Renal cortex interstitium (tissue), 15 donors: ENCODE data around the gene CPTP. TPM values are rescaled to one million over a fixed set of nuclear protein-coding genes. Genes with fewer than 3 reads are reported as not detected.

Experiments used
- DNase-seq, 11 donors: peaks; one replicate each; pipeline ENCODE4 v3.0.0-alpha.2; 2013; ENCODE audit warnings: low read depth in 9 of 11, low spot score in 4 of 11; ENCODE audit errors: extremely low read depth in 1 of 11
- long read RNA-seq, 16 experiments: transcript quantifications; one replicate each; lab custom pipeline, GENCODE V29; 2026
- polyA plus RNA-seq, 3 donors: library from polyadenylated mRNA; unstranded; fragments of 120-200 nt; gene quantifications; one replicate each; pipeline ENCODE4 v1.2.1, GENCODE V29; 2013; ENCODE audit not compliant: insufficient read length in 3 of 3

CPTP gene
- 10 to 100 TPM; 10.0 to 18.0 (median 16.0) TPM for polyA plus RNA-seq
- long read RNA-seq, donor 1, transcript CPTP-201 (3 exons, 2,190 nt) = major isoform, 6 of 8 reads
- long read RNA-seq, donor 1, partial matches to known transcripts = 0 of 8 reads
- long read RNA-seq, donor 1, other reads (novel, unspliced or antisense) = 0 of 8 reads
- long read RNA-seq, donor 2, transcript CPTP-202 (2 exons, 1,101 nt) = major isoform, 5 of 10 reads
- long read RNA-seq, donor 2, transcript CPTP-201 (3 exons, 2,190 nt) = major isoform, 5 of 10 reads
- long read RNA-seq, donor 2, partial matches to known transcripts = 0 of 10 reads
- long read RNA-seq, donor 2, other reads (novel, unspliced or antisense) = 0 of 10 reads
- long read RNA-seq, donor 3, transcript CPTP-201 (3 exons, 2,190 nt) = major isoform, 15 of 21 reads
- long read RNA-seq, donor 3, transcript CPTP-202 (2 exons, 1,101 nt) = minor isoform, 6 of 21 reads
- long read RNA-seq, donor 3, partial matches to known transcripts = 0 of 21 reads
- long read RNA-seq, donor 3, other reads (novel, unspliced or antisense) = 0 of 21 reads
- long read RNA-seq, donor 4, transcript CPTP-202 (2 exons, 1,101 nt) = minor isoform, 5 of 14 reads
- long read RNA-seq, donor 4, transcript CPTP-201 (3 exons, 2,190 nt) = major isoform, 9 of 14 reads
- long read RNA-seq, donor 4, partial matches to known transcripts = 0 of 14 reads
- long read RNA-seq, donor 4, other reads (novel, unspliced or antisense) = 0 of 14 reads
- long read RNA-seq, donor 5 = 0 reads
- long read RNA-seq, donor 6, partial matches to known transcripts = 0 of 8 reads
- long read RNA-seq, donor 6, other reads (novel, unspliced or antisense) = 0 of 8 reads
- long read RNA-seq, donor 7, transcript CPTP-201 (3 exons, 2,190 nt) = major isoform, 9 of 10 reads
- long read RNA-seq, donor 7, partial matches to known transcripts = 0 of 10 reads
- long read RNA-seq, donor 7, other reads (novel, unspliced or antisense) = 0 of 10 reads
- long read RNA-seq, donor 8, transcript CPTP-201 (3 exons, 2,190 nt) = major isoform, 10 of 99 reads
- long read RNA-seq, donor 8, partial matches to known transcripts = 73 of 99 reads
- long read RNA-seq, donor 8, other reads (novel, unspliced or antisense) = 12 of 99 reads
- long read RNA-seq, donor 9, partial matches to known transcripts = 0 of 4 reads
- long read RNA-seq, donor 9, other reads (novel, unspliced or antisense) = 0 of 4 reads
- long read RNA-seq, donor 10, transcript CPTP-201 (3 exons, 2,190 nt) = major isoform, 11 of 12 reads
- long read RNA-seq, donor 10, partial matches to known transcripts = 0 of 12 reads
- long read RNA-seq, donor 10, other reads (novel, unspliced or antisense) = 0 of 12 reads
- long read RNA-seq, donor 11, transcript CPTP-201 (3 exons, 2,190 nt) = major isoform, 10 of 12 reads
- long read RNA-seq, donor 11, partial matches to known transcripts = 0 of 12 reads
- long read RNA-seq, donor 11, other reads (novel, unspliced or antisense) = 0 of 12 reads
- long read RNA-seq, donor 12, partial matches to known transcripts = 0 of 3 reads
- long read RNA-seq, donor 12, other reads (novel, unspliced or antisense) = 0 of 3 reads
- long read RNA-seq, donor 13, transcript CPTP-201 (3 exons, 2,190 nt) = major isoform, 15 of 25 reads
- long read RNA-seq, donor 13, partial matches to known transcripts = 6 of 25 reads
- long read RNA-seq, donor 13, other reads (novel, unspliced or antisense) = 0 of 25 reads
- long read RNA-seq, donor 14, partial matches to known transcripts = 0 of 6 reads
- long read RNA-seq, donor 14, other reads (novel, unspliced or antisense) = 0 of 6 reads
- long read RNA-seq, donor 15, partial matches to known transcripts = 0 of 5 reads
- long read RNA-seq, donor 15, other reads (novel, unspliced or antisense) = 0 of 5 reads
- long read RNA-seq, donor 16, transcript CPTP-201 (3 exons, 2,190 nt) = major isoform, 12 of 29 reads
- long read RNA-seq, donor 16, transcript CPTP-202 (2 exons, 1,101 nt) = minor isoform, 11 of 29 reads
- long read RNA-seq, donor 16, partial matches to known transcripts = 5 of 29 reads
- long read RNA-seq, donor 16, other reads (novel, unspliced or antisense) = 0 of 29 reads

DNA sequence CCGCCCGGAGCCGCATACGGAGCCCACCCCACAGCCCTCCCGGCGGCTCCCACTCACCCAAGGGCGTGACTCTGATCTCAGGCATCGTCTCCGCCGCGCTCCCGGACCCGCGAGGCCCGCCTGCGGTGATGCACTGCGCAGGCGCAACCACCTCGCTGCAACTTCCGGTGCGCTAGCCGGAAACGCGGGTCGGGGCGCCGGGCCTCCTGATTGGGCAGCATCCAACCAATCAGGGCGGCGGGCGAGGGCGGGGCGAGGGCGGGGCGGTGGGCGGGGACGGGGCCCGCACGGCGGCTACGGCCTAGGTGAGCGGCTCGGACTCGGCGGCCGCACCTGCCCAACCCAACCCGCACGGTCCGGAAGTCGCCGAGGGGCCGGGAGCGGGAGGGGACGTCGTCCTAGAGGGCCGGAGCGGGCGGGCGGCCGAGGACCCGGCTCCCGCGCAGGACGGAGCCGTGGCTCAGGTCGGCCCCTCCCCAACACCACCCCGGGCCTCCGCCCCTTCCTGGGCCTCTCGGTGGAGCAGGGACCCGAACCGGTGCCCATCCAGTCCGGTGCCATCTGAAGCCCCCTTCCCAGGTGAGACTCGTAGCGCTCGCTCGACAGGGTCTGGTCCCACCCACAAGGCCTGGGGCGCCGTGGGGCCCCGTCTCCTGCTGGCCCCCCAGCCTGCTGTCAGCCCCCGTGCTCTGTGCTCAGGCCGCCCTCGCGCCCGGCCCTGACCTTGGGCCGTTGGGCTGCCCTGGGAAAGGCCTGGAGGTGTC, at the start of gene CPTP, which contains the start of gene INTS11:
Gene CPTP (plus strand): TSS at position 279 of the 764 bp plus-strand sequence. CDS start 2,109 bp downstream, outside the sequence.
Gene INTS11 (minus strand): TSS at position 137 of the 764 bp plus-strand sequence. CDS start 52 bp downstream, at position 85.
- DNase-seq = peak in 10 of 11 donors; percentile 62 to 91 (median 84)

DNA sequence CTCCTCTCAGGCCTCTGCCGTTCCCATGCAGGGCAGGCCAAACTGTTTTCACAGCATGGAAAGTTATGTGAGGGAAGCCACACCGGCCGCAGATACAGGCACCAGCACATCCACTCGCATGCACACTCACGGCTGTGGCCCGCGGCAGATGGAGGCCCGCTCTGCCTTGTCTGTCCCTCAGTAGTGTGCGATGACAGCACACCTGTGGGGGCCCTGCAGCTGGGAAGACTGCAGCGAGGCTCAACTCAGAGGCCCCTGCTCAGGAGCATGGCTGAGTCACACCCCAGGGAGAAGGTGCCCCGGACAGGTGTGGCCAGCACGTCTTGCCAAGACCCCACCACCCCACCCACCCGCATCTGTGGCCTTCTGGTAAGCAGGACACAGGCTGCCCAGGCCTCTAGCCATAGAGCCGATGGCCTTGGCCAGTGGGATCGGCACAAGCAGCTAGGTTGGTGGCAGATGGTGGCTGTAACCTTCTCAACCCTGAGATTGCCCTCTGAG, 49.6 kb upstream of the CPTP start:
- DNase-seq = no peak

DNA sequence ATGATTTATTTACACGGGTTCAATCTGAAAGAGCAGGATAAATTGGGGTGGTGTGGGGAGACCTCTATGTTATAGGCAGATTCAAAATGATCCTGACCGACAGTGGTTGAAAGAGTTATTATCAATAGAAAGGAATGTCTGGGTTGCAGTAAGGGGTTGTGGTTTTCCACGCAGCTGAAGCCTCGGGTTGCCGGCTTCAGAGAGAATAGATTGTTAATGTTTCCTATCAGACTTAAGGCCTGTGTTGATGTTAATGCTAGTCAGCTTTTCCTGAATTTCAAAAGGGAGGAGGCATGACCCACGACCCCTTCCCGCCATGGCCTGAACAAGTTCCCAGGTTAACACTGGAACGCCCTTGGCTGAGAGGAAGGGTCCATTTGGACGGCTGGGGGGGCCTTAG, 48.8 kb upstream of the CPTP start:
- no peak for DNase-seq

DNA sequence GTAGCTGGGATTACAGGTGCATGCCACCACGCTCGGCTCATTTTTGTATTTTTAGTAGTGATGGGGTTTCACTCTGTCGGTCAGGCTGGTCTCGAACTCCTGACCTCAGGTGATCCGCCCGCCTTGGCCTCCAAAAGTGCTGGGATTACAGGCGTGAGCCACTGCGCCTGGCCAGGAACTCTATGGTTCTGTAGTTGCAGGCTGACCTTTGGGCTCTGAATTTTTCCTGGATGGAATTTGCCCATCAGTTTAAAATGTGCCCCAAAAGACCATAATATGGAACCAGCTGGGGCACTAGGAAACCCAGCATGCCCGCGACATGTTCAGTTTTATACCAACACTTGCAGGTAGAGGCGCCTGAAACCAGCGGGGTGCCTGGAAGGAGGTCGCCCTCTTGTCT, 46.0 kb upstream of the CPTP start:
- DNase-seq = no peak

DNA sequence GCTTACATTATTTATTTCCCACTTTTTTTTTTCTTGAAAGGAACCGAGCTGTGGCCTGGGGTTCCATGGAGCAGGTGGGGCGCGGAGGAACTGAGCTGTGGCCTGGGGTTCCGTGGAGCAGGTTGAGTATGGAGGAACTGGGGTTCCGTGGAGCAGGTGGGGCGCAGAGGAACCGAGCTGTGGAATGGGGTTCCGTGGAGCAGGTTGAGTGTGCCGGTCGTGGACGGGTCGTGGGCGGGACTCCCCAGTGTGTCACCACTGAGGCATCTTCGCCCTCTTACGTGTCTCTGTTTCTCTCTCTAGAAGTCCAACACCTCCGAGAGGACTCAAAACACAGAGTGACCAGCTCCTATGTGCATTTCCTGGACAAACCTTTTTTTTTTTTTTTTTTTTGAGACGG, 45.6 kb upstream of the CPTP start:
- DNase-seq = no peak

DNA sequence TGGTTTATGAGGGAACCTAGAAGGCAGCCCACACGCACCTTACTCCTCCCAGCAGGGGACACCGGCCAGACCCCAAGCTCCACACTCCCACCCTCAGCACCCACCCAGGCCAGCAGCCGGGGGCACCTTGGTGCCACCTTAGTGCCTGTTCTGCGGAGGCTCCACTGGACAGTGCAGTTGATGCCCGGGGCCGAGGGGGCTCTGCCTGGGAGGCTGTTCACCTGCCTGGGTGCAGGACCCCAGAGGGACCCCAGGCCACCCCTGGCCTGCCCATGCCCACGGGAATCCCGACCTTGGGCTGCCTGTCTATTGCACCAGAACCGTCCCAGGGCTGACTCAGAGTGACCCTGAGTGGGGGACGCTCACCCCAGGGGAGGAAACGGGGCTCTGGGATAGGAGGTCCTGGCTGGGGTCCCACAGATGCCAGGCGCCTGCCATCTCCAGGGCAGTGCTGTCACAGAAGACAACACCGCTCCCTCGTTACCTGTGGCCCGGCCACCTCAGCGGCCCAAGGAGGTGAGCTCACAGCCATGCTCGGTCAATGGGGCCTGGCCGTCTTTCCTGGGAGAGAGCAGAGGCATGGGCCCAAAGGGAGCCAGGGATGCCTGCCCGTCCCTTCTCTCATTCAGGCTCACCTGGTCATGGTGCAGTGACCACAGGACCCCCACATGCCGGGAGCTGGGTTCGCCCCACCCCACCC, 43.7 kb upstream of the CPTP start:
- no peak for DNase-seq

DNA sequence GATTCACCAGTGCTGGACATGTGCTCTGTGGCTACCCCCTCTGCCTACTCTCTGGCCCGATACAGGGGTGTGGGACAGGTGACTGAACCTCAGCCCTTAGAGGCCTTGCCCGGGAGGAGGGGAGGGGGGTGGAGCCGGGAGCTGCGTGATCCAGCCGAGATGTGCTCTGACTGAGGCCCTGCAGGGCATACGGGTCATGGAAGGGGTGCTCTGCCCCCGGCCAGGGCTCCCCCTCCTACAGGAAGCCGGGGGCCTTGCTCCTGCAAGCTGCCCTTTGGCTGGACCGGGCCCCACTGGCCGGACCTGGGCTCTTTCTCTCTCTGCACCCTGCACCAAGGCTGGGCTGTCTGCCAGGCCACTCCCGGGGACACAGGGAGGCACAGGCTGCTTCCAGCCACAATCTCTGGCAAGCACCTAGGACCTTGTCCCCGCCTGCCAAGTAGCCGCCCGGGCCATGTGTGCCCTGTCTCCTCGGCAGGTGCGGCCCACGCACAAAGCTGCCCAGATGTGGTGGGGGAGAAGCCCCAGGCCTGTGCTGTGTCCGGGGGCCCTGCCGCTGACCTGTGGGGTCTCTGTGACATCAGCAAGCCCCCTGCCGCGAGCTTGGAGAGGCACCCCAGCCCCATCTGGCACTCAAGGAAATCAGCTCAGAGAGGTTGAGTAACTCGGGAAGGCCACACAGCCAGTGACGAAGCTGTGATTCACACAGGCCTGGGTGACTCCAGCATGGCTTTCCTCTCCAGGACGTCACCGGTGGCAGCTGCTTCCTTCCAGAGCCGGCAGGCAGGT, 42.9 kb upstream of the CPTP start:
- no peak for DNase-seq

DNA sequence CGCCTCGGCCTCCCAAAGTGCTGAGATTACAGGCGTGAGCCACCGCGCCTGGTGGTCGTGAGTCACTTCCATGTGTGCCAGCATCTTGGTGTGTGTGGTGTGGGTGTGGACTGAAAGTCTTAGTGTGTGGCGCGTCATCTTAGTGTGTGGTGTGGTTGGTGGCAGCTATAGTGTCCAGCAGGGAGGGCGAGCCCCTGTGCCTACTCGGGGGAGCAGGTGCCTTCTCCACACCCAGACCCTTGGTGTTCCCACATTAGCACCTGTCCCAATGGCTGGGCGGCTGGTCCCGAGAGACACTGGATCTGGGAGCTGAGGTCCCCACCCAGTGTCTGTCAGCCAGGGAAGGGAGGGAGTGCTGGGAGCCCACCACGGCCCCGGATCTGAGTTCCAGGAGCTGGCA, 41.6 kb upstream of the CPTP start:
- DNase-seq = no peak

DNA sequence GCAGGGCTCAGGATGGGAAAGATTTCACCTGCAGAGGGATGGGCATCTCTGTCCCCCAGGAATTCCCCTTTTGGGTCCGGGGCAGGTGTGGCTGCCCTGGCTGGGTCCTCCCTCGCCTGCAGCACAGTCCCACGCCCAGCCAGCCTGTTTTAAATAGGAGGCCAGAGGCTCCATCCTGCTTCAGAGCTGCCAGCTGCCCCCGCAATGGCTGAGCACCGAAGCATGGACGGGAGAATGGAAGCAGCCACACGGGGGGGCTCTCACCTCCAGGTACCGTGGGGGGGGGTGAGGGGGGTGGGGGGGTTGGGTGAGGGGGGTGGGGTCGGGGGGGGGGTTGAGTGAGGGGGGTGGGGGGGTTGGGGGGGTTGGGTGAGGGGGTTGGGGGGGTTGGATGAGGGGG, 40.8 kb upstream of the CPTP start:
- peak in 4 of 11 donors; percentile 29 to 62 (median 44) for DNase-seq

DNA sequence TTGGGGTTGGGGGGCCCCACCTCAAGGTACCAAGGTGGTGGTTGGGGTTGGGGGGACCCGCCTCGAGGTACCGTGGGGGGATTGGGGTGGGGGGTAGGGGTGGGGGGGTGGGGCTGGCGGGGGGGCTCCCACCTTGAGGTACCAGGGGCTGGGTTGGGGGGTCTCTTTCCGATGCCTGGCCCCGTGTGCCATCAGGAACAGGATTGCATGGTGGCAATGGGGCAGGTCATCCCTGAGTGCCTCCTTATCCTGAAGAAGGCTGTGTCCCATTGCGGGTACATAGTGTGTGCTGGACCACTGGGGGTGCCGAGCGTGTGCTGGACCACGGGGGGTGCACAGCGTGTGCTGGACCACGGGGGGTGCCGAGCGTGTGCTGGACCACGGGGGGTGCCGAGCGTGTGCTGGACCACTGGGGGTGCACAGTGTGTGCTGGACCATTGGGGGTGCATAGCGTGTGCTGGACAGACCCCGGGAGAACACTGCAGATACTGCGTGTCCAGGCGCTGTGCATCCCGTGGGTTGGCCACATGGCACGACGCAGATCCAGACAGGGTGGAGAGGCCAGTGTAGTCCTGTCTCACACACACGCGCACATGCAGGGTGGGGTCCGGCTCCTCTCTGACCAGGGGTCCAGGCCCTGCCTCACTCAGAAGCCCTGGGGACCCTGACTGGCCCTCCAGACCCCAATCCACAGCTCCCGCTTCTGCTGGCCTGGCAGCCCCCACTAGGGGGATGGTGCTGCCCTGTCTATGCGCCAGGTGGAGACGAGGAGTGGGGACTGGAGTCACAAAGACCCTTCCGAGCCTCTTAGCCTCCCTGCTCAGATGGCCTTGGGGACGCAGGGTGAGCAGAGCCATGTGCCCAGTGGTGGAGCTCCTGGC, 40.1 kb upstream of the CPTP start:
- no peak for DNase-seq

DNA sequence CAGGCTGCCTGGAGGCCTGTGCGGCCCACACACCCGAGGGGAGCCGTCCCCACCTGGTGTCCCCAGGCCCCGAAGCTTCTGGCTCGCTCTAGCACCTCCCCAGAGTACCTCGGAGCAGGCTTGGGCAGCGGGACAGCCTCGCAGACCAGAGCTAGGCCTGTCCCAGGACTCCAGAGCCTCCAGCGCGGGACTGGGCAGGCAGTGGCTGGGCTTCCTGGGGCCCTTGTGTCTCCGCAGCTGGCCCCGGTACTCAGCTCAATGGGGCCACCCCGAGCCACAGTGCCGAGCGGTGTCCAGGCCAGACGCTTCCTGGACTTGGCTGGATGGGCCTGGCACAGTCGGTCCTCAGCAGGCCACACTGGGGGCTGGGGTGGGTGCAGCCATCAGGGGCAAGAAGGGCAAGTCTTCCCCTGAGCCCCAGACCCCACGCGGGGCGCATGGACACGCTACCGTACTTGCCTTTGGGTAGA, 39.5 kb upstream of the CPTP start:
- DNase-seq = no peak

DNA sequence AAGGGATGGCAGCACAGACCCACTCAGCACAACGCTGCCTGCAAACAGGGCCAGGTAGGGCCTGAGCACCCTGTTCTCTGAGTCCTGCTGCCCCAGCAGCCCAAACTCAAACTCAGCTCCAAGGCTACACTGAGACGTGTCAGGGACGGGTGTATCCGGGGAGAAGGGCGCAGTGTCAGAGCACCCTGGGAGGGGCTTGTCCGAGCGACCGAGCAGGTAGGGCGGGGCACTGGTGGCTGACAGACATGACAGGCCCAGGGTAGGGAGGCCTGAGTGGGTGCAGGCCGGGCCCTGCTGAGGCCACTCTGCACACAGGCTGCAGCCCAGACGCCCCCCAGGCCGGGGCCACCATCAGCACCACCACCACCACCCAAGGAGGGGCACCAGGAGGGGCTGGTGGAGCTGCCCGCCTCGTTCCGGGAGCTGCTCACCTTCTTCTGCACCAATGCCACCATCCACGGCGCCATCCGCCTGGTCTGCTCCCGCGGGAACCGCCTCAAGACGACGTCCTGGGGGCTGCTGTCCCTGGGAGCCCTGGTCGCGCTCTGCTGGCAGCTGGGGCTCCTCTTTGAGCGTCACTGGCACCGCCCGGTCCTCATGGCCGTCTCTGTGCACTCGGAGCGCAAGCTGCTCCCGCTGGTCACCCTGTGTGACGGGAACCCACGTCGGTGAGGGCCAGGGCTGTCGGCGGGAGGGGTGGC, 38.8 kb upstream of the CPTP start:
- DNase-seq = no peak
